Measurements from ENCODE around the gene PAX7.

The PAX7 gene

GRCh38 chr1:18701183-18701582 lies 70.5 kb downstream of the PAX7 start:
- DNase-seq (ENCODE audit: low read depth in 2 of 2): no peak

- no peak for DNase-seq (ENCODE audit: low read depth in 2 of 2)
Measured at GRCh38 chr1:18703041-18703621, 72.5 kb downstream of the PAX7 start.

- no peak for DNase-seq (ENCODE audit: low read depth in 2 of 2)
Measured at GRCh38 chr1:18705811-18706210, 75.2 kb downstream of the PAX7 start.

GRCh38 chr1:18707696-18708257 lies 77.1 kb downstream of the PAX7 start:
- DNase-seq (ENCODE audit: low read depth in 2 of 2): no peak

- DNase-seq (ENCODE audit: low read depth in 2 of 2): no peak
Measured at GRCh38 chr1:18710002-18710401, 79.4 kb downstream of the PAX7 start.

- no peak for DNase-seq (ENCODE audit: low read depth in 2 of 2)
Measured at GRCh38 chr1:18711003-18711402, 80.4 kb downstream of the PAX7 start.

GRCh38 chr1:18711536-18712251 lies 81.0 kb downstream of the PAX7 start:
- DNase-seq (ENCODE audit: low read depth in 2 of 2): no peak

- no peak for DNase-seq (ENCODE audit: low read depth in 2 of 2)
Measured at GRCh38 chr1:18712252-18712600, 81.6 kb downstream of the PAX7 start.

GRCh38 chr1:18714404-18715175 lies 83.9 kb downstream of the PAX7 start:
- DNase-seq (ENCODE audit: low read depth in 2 of 2): no peak

GRCh38 chr1:18716112-18716784 lies 85.6 kb downstream of the PAX7 start:
- DNase-seq (ENCODE audit: low read depth in 2 of 2): no peak

- DNase-seq (ENCODE audit: low read depth in 2 of 2): no peak
Measured at GRCh38 chr1:18716785-18717678, 86.4 kb downstream of the PAX7 start.

GRCh38 chr1:18719786-18720451 lies 89.3 kb downstream of the PAX7 start:
- no peak for DNase-seq (ENCODE audit: low read depth in 2 of 2)

GRCh38 chr1:18721041-18721440 lies 90.4 kb downstream of the PAX7 start:
- DNase-seq (ENCODE audit: low read depth in 2 of 2): no peak

- no peak for DNase-seq (ENCODE audit: low read depth in 2 of 2)
Measured at GRCh38 chr1:18721776-18722175, 91.1 kb downstream of the PAX7 start.

- DNase-seq (ENCODE audit: low read depth in 2 of 2): no peak
Measured at GRCh38 chr1:18722270-18722669, 91.6 kb downstream of the PAX7 start.

- no peak for DNase-seq (ENCODE audit: low read depth in 2 of 2)
Measured at GRCh38 chr1:18723206-18723605, 92.6 kb downstream of the PAX7 start.

GRCh38 chr1:18723701-18724411 lies 93.2 kb downstream of the PAX7 start:
- DNase-seq (ENCODE audit: low read depth in 2 of 2): no peak

- DNase-seq (ENCODE audit: low read depth in 2 of 2): no peak
Measured at GRCh38 chr1:18724801-18725200, 94.2 kb downstream of the PAX7 start.

- no peak for DNase-seq (ENCODE audit: low read depth in 2 of 2)
Measured at GRCh38 chr1:18725231-18725895, 94.7 kb downstream of the PAX7 start.
